Skeletal muscle tissue (tissue), 4 donors: ENCODE measurements around the gene DDX39A. TPM values are rescaled to one million over a fixed set of nuclear protein-coding genes. Genes with fewer than 3 reads are reported as not detected.

ENCODE experiments used
- H3K27ac ChIP-seq: one replicate; pipeline ENCODE4 v1.7.0; 2013; ENCODE audit warnings: mild to moderate bottlenecking, low read depth, low read length, inconsistent platforms
- H3K27me3 ChIP-seq, 3 donors: one replicate each; pipeline ENCODE4 v1.7.0; 2013; ENCODE audit warnings: low read length in 3 of 3; ENCODE audit not compliant: control insufficient read depth in 3 of 3, insufficient read depth in 3 of 3
- H3K36me3 ChIP-seq, 3 donors: one replicate each; pipeline ENCODE4 v1.7.0; 2013; ENCODE audit warnings: low read length in 3 of 3; ENCODE audit not compliant: control insufficient read depth in 3 of 3, insufficient read depth in 3 of 3
- H3K4me1 ChIP-seq, 3 donors: one replicate each; pipeline ENCODE4 v1.7.0; 2013; ENCODE audit warnings: low read length in 3 of 3, mild to moderate bottlenecking in 3 of 3; ENCODE audit not compliant: control insufficient read depth in 3 of 3, insufficient read depth in 3 of 3
- H3K4me3 ChIP-seq, 3 donors: one replicate each; pipeline ENCODE4 v1.7.0; 2013; ENCODE audit warnings: low read length in 3 of 3
- H3K9ac ChIP-seq, 3 donors: one replicate each; pipeline ENCODE4 v1.7.0; 2013; ENCODE audit warnings: low read length in 3 of 3, mild to moderate bottlenecking in 3 of 3, moderate library complexity in 2 of 3, low read depth in 1 of 3
- H3K9me3 ChIP-seq, 3 donors: one replicate each; pipeline ENCODE4 v1.7.0; 2013; ENCODE audit warnings: low read length in 3 of 3; ENCODE audit not compliant: control insufficient read depth in 3 of 3
- total RNA-seq: library from RNA; depleted of rRNA; stranded (reverse); fragments of >200 nt; gene quantifications from one replicate; pipeline ENCODE4 v1.2.3, GENCODE V29; 2014
- donor health status: Osteomylitis.

The DDX39A gene
- total RNA-seq, 1 donor from 2014 or later, result 24.5 TPM

DNA sequence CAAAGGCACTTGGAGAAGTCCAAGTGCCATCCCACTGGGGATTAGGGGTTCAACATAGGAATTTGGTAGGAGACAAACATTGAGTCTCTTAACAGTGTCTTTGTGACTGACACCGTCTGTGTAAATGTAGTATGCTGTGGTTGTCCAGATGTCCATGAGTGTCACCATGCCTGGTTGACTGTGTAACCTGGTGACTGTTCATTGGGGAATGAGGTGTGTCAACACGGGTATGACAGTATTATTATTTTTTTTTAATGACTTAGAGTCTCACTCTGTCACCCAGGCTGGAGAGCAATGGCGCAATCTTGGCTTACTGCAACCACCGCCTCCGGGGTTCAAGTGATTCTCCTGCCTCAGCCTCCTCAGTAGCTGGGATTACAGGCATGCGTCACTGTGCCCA is 30.2 kb upstream of the DDX39A start:
- Histone ChIP-seq H3K27ac (no peak overlapping the region), H3K36me3 (peaks cover 44 to 47% (median 45%) of the 10 kb centered on the region in 3 donors), H3K9me3 (no peaks in the 10 kb centered on the region), H3K4me1 (no peaks in the 10 kb centered on the region), H3K4me3 (no peak overlapping the region), H3K9ac (no peak overlapping the region), H3K27me3 (no peaks in the 10 kb centered on the region)

DNA sequence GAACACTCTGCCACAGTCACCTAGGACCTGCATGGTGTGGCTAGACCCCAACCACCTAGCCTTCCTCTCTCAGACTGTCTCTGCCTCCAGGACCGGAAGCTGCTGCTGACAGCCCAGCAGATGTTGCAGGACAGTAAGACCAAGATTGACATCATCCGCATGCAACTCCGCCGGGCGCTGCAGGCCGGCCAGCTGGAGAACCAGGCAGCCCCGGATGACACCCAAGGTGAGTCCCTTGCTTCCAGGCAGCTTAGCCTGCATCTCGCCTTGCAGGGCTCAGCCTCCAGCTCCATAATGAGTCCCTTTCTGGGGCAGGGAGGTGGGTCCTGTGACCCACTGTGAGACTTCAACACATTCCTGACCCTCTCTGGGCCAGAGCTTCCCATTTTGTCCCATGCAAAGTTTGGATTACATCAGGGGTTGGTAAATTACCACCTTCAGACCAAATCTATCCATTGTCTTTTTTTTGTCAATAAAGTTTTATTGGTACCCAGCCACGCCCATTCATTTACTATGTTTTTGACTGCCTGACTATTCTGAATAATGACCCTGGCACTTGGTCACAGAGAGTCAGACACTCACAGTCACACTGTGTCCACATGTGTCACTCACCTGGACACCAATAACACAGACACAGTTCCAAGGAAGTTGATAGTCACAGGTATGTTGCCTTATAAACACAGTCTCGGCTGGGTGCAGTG is 27.3 kb upstream of the DDX39A start:
- Histone ChIP-seq H3K9ac (no peak overlapping the region), H3K9me3 (no peaks in the 10 kb centered on the region), H3K36me3 (peaks cover 61 to 67% (median 62%) of the 10 kb centered on the region in 3 donors), H3K27me3 (no peaks in the 10 kb centered on the region), H3K4me3 (no peak overlapping the region), H3K27ac (no peak overlapping the region), H3K4me1 (no peaks in the 10 kb centered on the region)

DNA sequence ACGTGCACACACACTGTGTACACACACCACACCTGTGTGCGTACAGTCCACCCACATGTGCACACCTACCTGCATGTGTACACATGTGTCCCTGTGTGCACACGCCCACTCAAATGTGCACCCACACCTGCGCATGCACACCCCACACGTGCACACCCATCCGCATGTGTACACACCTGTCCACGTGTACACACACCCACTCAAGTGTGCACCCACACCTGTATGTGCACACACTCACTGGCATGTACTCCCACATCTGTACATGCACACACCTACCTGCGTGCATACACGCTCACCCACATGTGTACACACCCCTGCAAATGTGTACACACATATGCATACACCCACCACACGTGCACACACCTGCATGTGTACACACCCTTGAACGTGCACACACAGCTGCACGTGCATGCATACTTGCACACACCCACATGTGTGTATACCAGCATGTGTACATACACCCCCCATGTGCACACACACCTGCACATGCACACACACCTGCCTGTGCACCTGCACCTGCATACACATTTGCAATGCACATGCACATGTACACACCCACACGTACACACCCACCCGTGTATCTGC is 24.6 kb upstream of the DDX39A start:
- H3K36me3 ChIP-seq, result peaks cover 47 to 51% (median 51%) of the 10 kb centered on the region in 3 donors
- H3K4me3 ChIP-seq, result no peak overlapping the region
- no peak overlapping the region for H3K9ac ChIP-seq
- H3K4me1 ChIP-seq, result peaks cover 7 to 9% (median 8%) of the 10 kb centered on the region in 3 donors
- no peaks in the 10 kb centered on the region for H3K27me3 ChIP-seq
- no peak overlapping the region for H3K27ac ChIP-seq
- no peaks in the 10 kb centered on the region for H3K9me3 ChIP-seq

DNA sequence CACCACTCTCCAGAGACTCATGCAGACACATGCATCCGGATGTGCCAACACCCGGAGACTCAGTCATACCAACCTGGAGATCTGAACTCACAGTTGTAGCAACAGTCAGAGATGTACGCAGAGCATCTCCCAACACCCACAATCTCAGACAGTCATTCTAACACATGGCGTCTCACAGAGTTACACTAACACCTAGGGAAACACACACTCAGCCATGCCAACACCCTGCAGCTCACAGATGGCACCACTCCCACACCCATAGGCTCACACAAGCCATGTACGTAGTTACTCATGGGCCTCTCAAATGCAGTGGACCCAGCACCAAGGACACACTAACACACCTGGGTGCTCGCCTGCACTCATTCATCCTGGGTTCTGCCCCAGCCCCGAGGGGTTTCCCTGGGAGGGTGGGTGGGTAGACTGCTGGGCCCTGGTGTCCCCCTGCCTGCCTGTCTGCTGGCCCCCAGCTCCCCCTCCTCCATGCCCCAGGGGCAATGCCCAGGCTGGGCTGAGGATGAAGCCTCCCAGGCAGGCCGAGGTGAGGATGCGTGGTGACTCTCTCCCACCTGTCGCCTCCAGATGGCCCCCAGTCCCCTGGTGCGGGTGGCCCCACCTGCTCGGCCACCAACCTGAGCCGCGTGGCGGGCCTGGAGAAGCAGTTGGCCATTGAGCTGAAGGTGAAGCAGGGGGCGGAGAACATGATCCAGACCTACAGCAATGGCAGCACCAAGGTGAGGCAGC is 23.9 kb upstream of the DDX39A start:
- no peak overlapping the region for H3K4me3 ChIP-seq
- no peaks in the 10 kb centered on the region for H3K9me3 ChIP-seq
- H3K4me1 ChIP-seq, result peaks cover 7 to 9% (median 8%) of the 10 kb centered on the region in 3 donors
- H3K9ac ChIP-seq, result no peak overlapping the region
- no peak overlapping the region for H3K27ac ChIP-seq
- peaks cover 43 to 45% (median 44%) of the 10 kb centered on the region in 3 donors for H3K36me3 ChIP-seq
- H3K27me3 ChIP-seq, result no peaks in the 10 kb centered on the region

DNA sequence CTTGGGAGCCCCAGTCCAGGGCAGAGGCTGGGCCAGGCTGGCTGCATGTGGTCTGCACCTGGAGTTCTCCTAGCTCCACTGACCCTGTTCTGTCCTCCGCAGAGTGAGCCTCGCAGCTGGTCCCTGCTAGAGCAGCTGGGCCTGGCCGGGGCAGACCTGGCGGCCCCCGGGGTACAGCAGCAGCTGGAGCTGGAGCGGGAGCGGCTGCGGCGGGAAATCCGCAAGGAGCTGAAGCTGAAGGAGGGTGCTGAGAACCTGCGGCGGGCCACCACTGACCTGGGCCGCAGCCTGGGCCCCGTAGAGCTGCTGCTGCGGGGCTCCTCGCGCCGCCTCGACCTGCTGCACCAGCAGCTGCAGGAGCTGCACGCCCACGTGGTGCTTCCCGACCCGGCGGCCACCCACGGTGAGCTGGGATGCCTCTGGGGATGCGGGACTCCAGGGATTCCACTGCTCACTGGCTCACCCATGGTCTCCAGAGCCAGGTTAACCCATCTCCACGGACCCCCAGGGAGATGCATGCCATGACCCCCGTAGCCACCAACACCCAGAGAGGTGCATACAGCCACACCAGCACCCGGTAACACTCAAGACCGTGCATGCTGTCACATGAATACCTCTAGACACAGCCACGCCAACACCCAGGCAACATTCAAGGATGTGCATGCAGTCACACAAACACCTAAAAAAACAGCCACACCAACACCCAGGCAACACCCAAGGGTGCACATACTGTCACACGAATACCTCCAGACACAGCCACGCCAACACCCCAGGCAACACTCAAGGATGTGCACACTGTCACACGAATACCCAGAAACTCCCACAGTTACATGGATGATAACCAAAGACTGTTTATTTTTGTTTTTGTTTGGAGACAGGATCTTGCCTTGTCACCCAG is 22.1 kb upstream of the DDX39A start:
- no peak overlapping the region for H3K27ac ChIP-seq
- H3K27me3 ChIP-seq, result no peaks in the 10 kb centered on the region
- H3K9ac ChIP-seq, result no peak overlapping the region
- H3K36me3 ChIP-seq, result peaks cover 31 to 36% (median 33%) of the 10 kb centered on the region in 3 donors
- peaks cover 7 to 11% (median 8%) of the 10 kb centered on the region in 3 donors for H3K4me1 ChIP-seq
- no peak overlapping the region for H3K4me3 ChIP-seq
- no peaks in the 10 kb centered on the region for H3K9me3 ChIP-seq

DNA sequence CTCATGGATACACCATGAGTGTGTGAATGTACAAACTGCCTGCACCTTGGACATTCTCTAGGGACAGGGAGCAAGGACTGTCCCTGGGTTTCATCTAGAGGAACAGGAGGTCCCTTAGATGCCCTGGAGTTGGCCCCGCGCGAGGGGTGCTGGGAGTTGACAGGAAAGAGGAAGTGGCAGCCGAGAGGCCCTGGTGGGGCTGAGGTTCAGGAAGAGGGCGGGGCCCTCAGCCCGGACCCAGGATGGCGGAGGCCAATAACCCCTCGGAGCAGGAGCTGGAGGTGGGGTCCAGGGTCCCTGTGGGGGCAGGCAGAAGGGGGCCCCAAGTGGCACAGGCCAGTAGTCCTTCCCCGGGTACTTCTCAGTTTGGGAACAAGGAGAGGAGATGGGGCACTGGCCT is 20.9 kb upstream of the DDX39A start:
- Histone ChIP-seq H3K4me1 (peaks cover 13 to 14% (median 14%) of the 10 kb centered on the region in 3 donors), H3K9me3 (no peaks in the 10 kb centered on the region), H3K36me3 (peaks cover 26 to 31% (median 28%) of the 10 kb centered on the region in 3 donors), H3K4me3 (peak overlapping the region; percentile 6 to 49 (median 27)), H3K27me3 (no peaks in the 10 kb centered on the region), H3K27ac (peak overlapping the region; percentile 40), H3K9ac (peak overlapping the region in 2 of 3 donors; percentile 32 to 45)

DNA sequence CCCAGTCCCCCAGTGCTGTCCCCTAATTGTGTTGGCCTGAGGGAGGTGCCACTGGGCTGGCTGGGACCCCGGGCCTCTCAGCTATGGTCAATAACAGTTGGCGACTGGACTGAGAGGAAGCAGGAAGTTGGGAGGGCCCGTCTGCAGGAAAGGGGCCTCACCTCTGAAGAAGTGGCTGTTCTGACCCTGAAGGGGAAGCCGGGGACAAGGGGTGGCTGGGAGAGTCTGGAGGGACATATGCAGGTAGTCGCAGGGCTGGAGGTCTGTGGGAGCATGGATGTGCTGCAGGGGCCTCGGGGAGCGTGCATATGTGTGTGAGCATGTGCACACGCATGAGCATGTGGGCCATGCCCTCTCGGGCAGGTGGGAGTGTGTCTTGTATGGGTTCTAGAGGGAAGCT is 19.9 kb upstream of the DDX39A start:
- Histone ChIP-seq H3K4me1 (peaks cover 23 to 25% (median 24%) of the 10 kb centered on the region in 3 donors), H3K27me3 (no peaks in the 10 kb centered on the region), H3K36me3 (peaks cover 19 to 24% (median 21%) of the 10 kb centered on the region in 3 donors)

DNA sequence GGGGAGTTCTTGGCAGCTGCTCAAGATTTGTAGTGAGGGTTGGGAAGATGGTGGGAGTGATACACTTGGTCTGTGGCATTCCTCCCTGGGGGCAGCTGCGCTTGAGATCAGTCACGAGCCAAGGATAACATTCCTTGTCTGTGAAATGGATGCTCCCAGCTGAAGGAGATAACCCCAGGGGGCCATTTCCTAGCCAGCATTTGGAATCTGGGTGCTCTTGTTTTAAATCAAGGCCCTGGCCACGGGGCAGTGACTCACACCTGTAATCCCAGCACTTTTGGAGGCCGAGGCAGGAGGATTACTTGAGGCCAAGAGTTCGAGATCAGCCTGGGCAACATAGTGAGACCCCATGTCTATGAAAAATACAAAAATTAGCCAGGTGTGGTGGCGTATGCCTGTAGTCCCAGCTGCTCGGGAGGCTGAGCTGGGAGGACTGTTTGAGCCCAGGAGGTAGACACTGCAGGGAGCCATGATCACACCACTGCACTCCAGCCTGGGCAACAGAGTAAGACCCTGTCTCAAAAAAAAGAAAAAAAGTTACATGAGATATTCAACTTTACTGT is 18.5 kb upstream of the DDX39A start:
- Histone ChIP-seq H3K27ac (no peak overlapping the region), H3K9me3 (no peaks in the 10 kb centered on the region), H3K4me3 (no peak overlapping the region), H3K36me3 (peaks cover 6 to 11% (median 8%) of the 10 kb centered on the region in 3 donors), H3K27me3 (no peaks in the 10 kb centered on the region), H3K9ac (no peak overlapping the region), H3K4me1 (peaks cover 25 to 29% (median 28%) of the 10 kb centered on the region in 3 donors)

More for the DNA sequence above, 19.9 kb upstream of the DDX39A start:
- Histone ChIP-seq H3K9me3 (no peaks in the 10 kb centered on the region), H3K9ac (no peak overlapping the region), H3K4me3 (no peak overlapping the region), H3K27ac (no peak overlapping the region)
